NT2/D1 (cell line): ENCODE data around the gene XRCC3.

Experiments used
- SUZ12 ChIP-seq: IDR thresholded peaks from 2 replicates; pipeline ENCODE4 v1.6.1; 2011; ENCODE audit not compliant: insufficient read length, insufficient read depth; ENCODE audit errors: extremely low read depth
- ZNF274 ChIP-seq: IDR thresholded peaks from 2 replicates; pipeline ENCODE4 v1.6.1; 2011; ENCODE audit warnings: mild to moderate bottlenecking, low read depth, low read length

- TF ChIP-seq ZNF274 (no peak), SUZ12 (no peak)
Observed at GRCh38 chr14:103656756-103657133, 58.5 kb downstream of the XRCC3 start.
